HG03575 (cell line): Measurements from ENCODE around the gene CORO2A.

Experiments used
- ATAC-seq: cut with Tn5 transposase; IDR thresholded peaks from one replicate; pipeline ENCODE4 v1.9.1; 2021; ENCODE audit not compliant: unreplicated experiment, insufficient number of reproducible peaks, low FRiP score; ENCODE audit errors: extremely low read depth

CORO2A gene

GRCh38 chr9:98201102-98201501 is 8.7 kb upstream of the CORO2A start:
- no peak for ATAC-seq

- ATAC-seq = no peak
Measured at GRCh38 chr9:98199388-98200033, 7.1 kb upstream of the CORO2A start.

GRCh38 chr9:98195671-98196070 is 3.2 kb upstream of the CORO2A start:
- no peak for ATAC-seq

- no peak for ATAC-seq
Measured at GRCh38 chr9:98193336-98193944, 1.0 kb upstream of the CORO2A start.

GRCh38 chr9:98191671-98192502 is 550 bp downstream of the CORO2A start:
- ATAC-seq = no peak

GRCh38 chr9:98191181-98191608 is 1.2 kb downstream of the CORO2A start:
- ATAC-seq = no peak

GRCh38 chr9:98190757-98191105 is 1.7 kb downstream of the CORO2A start:
- ATAC-seq = no peak

GRCh38 chr9:98189412-98189811 is 3.0 kb downstream of the CORO2A start:
- ATAC-seq = no peak

GRCh38 chr9:98187926-98188325 is 4.5 kb downstream of the CORO2A start:
- ATAC-seq = no peak

GRCh38 chr9:98186236-98186635 is 6.2 kb downstream of the CORO2A start:
- ATAC-seq = no peak

GRCh38 chr9:98185611-98186171 is 6.7 kb downstream of the CORO2A start:
- no peak for ATAC-seq

GRCh38 chr9:98185021-98185567 is 7.3 kb downstream of the CORO2A start:
- no peak for ATAC-seq

GRCh38 chr9:98184326-98184725 is 8.1 kb downstream of the CORO2A start:
- no peak for ATAC-seq

GRCh38 chr9:98182889-98183599 is 9.4 kb downstream of the CORO2A start:
- ATAC-seq = no peak

- no peak for ATAC-seq
Measured at GRCh38 chr9:98182069-98182820, 10.2 kb downstream of the CORO2A start.

- no peak for ATAC-seq
Measured at GRCh38 chr9:98181746-98182068, 10.7 kb downstream of the CORO2A start.

GRCh38 chr9:98180996-98181395 is 11.4 kb downstream of the CORO2A start:
- ATAC-seq = no peak
